Loucy (cell line): ENCODE data around the gene SEC14L3.

Source experiments
- EZH2phosphoT487 ChIP-seq: fragments of 200-600 bp; IDR thresholded peaks from 2 replicates; pipeline ENCODE4 v1.6.1; 2018; ENCODE audit warnings: antibody characterized with exemption, mild to moderate bottlenecking, moderate library complexity, borderline replicate concordance
- TF ChIP-seq, protein P1 (sequence below): fragments of 200-600 bp; sonication (generic); conservative IDR thresholded peaks from 2 replicates; pipeline ENCODE4 v1.5.1; 2014; ENCODE audit warnings: mild to moderate bottlenecking, antibody characterized with exemption, low read length

GRCh38 chr22:30416403-30416802, 55.4 kb downstream of the SEC14L3 start:
- TF ChIP-seq, protein P1, sequence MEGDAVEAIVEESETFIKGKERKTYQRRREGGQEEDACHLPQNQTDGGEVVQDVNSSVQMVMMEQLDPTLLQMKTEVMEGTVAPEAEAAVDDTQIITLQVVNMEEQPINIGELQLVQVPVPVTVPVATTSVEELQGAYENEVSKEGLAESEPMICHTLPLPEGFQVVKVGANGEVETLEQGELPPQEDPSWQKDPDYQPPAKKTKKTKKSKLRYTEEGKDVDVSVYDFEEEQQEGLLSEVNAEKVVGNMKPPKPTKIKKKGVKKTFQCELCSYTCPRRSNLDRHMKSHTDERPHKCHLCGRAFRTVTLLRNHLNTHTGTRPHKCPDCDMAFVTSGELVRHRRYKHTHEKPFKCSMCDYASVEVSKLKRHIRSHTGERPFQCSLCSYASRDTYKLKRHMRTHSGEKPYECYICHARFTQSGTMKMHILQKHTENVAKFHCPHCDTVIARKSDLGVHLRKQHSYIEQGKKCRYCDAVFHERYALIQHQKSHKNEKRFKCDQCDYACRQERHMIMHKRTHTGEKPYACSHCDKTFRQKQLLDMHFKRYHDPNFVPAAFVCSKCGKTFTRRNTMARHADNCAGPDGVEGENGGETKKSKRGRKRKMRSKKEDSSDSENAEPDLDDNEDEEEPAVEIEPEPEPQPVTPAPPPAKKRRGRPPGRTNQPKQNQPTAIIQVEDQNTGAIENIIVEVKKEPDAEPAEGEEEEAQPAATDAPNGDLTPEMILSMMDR, result no peak
- no peak for TF ChIP-seq EZH2phosphoT487
